HepG2 (cell line): Measurements from ENCODE around the gene MON1A. TPM values are rescaled to one million over a fixed set of nuclear protein-coding genes. Genes with fewer than 3 reads are reported as not detected.
A peak's percentile ranks its signal among the peaks of the same experiment; 100 is the strongest.

ENCODE experiments used
- ARHGAP35 ChIP-seq: sonication (generic); formaldehyde crosslinking; IDR thresholded peaks from 2 replicates; pipeline ENCODE4 v1.9.0; 2022; ENCODE audit warnings: mild to moderate bottlenecking, inconsistent platforms, moderate library complexity, missing genetic modification reagents, borderline replicate concordance
- BCL6 ChIP-seq: IDR thresholded peaks from 2 replicates; pipeline ENCODE4 v1.6.1; 2016; ENCODE audit warnings: missing genetic modification reagents, missing compliant biosample characterization
- CHD4 ChIP-seq: fragments of 200-600 bp; sonication (generic); IDR thresholded peaks from 2 replicates; pipeline ENCODE4 v1.7.0; 2017; ENCODE audit warnings: mild to moderate bottlenecking, low read length, borderline replicate concordance
- CREM ChIP-seq, 2 experiments: sonication (generic) in 1 of 2; formaldehyde crosslinking in 1 of 2; IDR thresholded peaks; 2 replicates each; pipeline versions ENCODE4 v1.4.0 to v1.6.1; 2016 to 2020; ENCODE audit warnings: antibody characterized with exemption in 1 of 2, mild to moderate bottlenecking in 1 of 2, missing genetic modification reagents in 1 of 2
- DRAP1 ChIP-seq: IDR thresholded peaks from 2 replicates; pipeline ENCODE4 v1.6.1; 2016; ENCODE audit warnings: missing genetic modification reagents, missing compliant biosample characterization
- FLYWCH1 ChIP-seq: sonication (generic); formaldehyde crosslinking; IDR thresholded peaks from 2 replicates; pipeline ENCODE4 v1.8.1; 2023; ENCODE audit warnings: mild to moderate bottlenecking, missing genetic modification reagents
- GATA4 ChIP-seq: sonication (generic); IDR thresholded peaks from 2 replicates; pipeline ENCODE4 v1.6.1; 2016; ENCODE audit warnings: antibody characterized with exemption, low read depth, borderline replicate concordance
- MEIS1 ChIP-seq: sonication (generic); formaldehyde crosslinking; IDR thresholded peaks from 2 replicates; pipeline ENCODE4 v1.9.0; 2021; ENCODE audit warnings: mild to moderate bottlenecking, missing genetic modification reagents, moderate library complexity, borderline replicate concordance
- NFYC ChIP-seq: IDR thresholded peaks from 2 replicates; pipeline ENCODE4 v1.6.1; 2016; ENCODE audit warnings: missing genetic modification reagents, missing compliant biosample characterization
- NR2F2 ChIP-seq: IDR thresholded peaks from 2 replicates; pipeline ENCODE4 v1.6.1; 2012; ENCODE audit warnings: low read depth, inconsistent platforms, borderline replicate concordance
- PCBP1 ChIP-seq: fragments of 200-400 bp; formaldehyde crosslinking; IDR thresholded peaks from 2 replicates; pipeline ENCODE4 v1.6.1; 2017; ENCODE audit warnings: mild to moderate bottlenecking, low read depth, low read length, borderline replicate concordance
- STAT5B ChIP-seq: sonication (generic); formaldehyde crosslinking; IDR thresholded peaks from 2 replicates; pipeline ENCODE4 v1.4.0; 2020; ENCODE audit warnings: missing genetic modification reagents
- TAF15 ChIP-seq: fragments of 200-400 bp; formaldehyde crosslinking; IDR thresholded peaks from one replicate; pipeline ENCODE4 v1.6.1; 2018; ENCODE audit warnings: mild to moderate bottlenecking, low read depth, low read length; ENCODE audit not compliant: poor library complexity, severe bottlenecking
- TFDP2 ChIP-seq: sonication (generic); formaldehyde crosslinking; IDR thresholded peaks from 2 replicates; pipeline ENCODE4 v1.4.0; 2020; ENCODE audit warnings: missing genetic modification reagents
- THRA ChIP-seq: sonication (generic); formaldehyde crosslinking; IDR thresholded peaks from 2 replicates; pipeline ENCODE4 v1.4.0; 2020; ENCODE audit warnings: missing genetic modification reagents, borderline replicate concordance
- USF2 ChIP-seq, 2 experiments: sonication (generic) in 1 of 2; formaldehyde crosslinking in 1 of 2; IDR thresholded peaks; 2 replicates each; pipeline versions ENCODE4 v1.5.1 to v1.6.1; 2011 to 2020; ENCODE audit warnings: borderline replicate concordance in 1 of 2, low read depth in 1 of 2, low read length in 1 of 2, mild to moderate bottlenecking in 1 of 2, missing genetic modification reagents in 1 of 2, moderate library complexity in 1 of 2
- YEATS4 ChIP-seq: sonication (generic); formaldehyde crosslinking; IDR thresholded peaks from 2 replicates; pipeline ENCODE4 v1.4.0; 2020; ENCODE audit warnings: missing genetic modification reagents, borderline replicate concordance
- ZFX ChIP-seq: sonication (generic); formaldehyde crosslinking; IDR thresholded peaks from 2 replicates; pipeline ENCODE4 v1.4.0; 2020; ENCODE audit warnings: mild to moderate bottlenecking, low read depth, missing genetic modification reagents, moderate library complexity
- ZMYM2 ChIP-seq: sonication (generic); formaldehyde crosslinking; IDR thresholded peaks from 2 replicates; pipeline ENCODE4 v1.8.0; 2022; ENCODE audit warnings: mild to moderate bottlenecking, missing genetic modification reagents
- ZNF333 ChIP-seq: sonication (generic); formaldehyde crosslinking; IDR thresholded peaks from 2 replicates; pipeline ENCODE4 v1.4.0; 2020; ENCODE audit warnings: mild to moderate bottlenecking, missing genetic modification reagents, borderline replicate concordance
- ZNF549 ChIP-seq: sonication (generic); formaldehyde crosslinking; IDR thresholded peaks from 2 replicates; pipeline ENCODE4 v1.5.0; 2020; ENCODE audit warnings: missing genetic modification reagents
- ZNF629 ChIP-seq: sonication (generic); formaldehyde crosslinking; conservative IDR thresholded peaks from 2 replicates; pipeline ENCODE4 v1.5.0; 2020; ENCODE audit warnings: missing genetic modification reagents
- ZNF710 ChIP-seq: sonication (generic); formaldehyde crosslinking; IDR thresholded peaks from 2 replicates; pipeline ENCODE4 v1.5.0; 2020; ENCODE audit warnings: mild to moderate bottlenecking, missing genetic modification reagents, borderline replicate concordance
- polyA plus RNA-seq, 8 experiments: library from polyadenylated mRNA; depleted of rRNA in 3 of 8; stranded (reverse) in 7 of 8; unstranded in 1 of 8; fragments of >200 nt; fragmentation: Illumina TruSeq in 4 of 8; extraction: Trizol in 4 of 8; gene quantifications; 2 replicates each; pipeline versions ENCODE4 v1.2.1 to v1.2.3, GENCODE V29; 2011 to 2016; ENCODE audit warnings: low read depth in 4 of 8, missing spikeins in 1 of 8, mixed read lengths in 1 of 8; ENCODE audit not compliant: insufficient read depth in 1 of 8
- total RNA-seq, 5 experiments: library from RNA; depleted of rRNA; stranded (reverse); fragments of >200 nt; fragmentation: Illumina TruSeq; extraction: Trizol; gene quantifications; 2 replicates each; pipeline ENCODE4 v1.2.3, GENCODE V29; 2016; ENCODE audit warnings: low read depth in 1 of 5

MON1A gene
- total and polyA plus RNA-seq, 2 of the 13 experiments (the other 11 are each of a cell fraction or from before 2014, with no cell fraction given): 4.6 to 9.0 TPM

- TF ChIP-seq DRAP1 (CRISPR knock-in tag): peak; percentile 34; the same call in 1 of the 2 replicates
- TF ChIP-seq CHD4: no peak
- no peak for TF ChIP-seq USF2 (IDR thresholded peaks at IDR 0.05; ENCODE audit: low read depth, low read length)
- TF ChIP-seq USF2 (CRISPR knock-in tag; IDR thresholded peaks at IDR 0.05; ENCODE audit: borderline replicate concordance): no peak
- peak; percentile 49; the same call in 1 of the 2 replicates for TF ChIP-seq ZNF710 (CRISPR knock-in tag)
- TF ChIP-seq STAT5B: no peak
- no peak for TF ChIP-seq TAF15
- 0 out of 2 replicates have a peak, but pooled peaks have one; percentile 18 for TF ChIP-seq BCL6 (CRISPR knock-in tag)
- TF ChIP-seq NR2F2: no peak
- no peak for TF ChIP-seq NFYC (CRISPR knock-in tag)
- no peak for TF ChIP-seq MEIS1 (CRISPR knock-in tag)
- TF ChIP-seq ZFX (CRISPR knock-in tag): peak; percentile 97
- no peak for TF ChIP-seq ZMYM2 (CRISPR knock-in tag)
- no peak for TF ChIP-seq ZNF549 (CRISPR knock-in tag)
- TF ChIP-seq PCBP1: no peak
- peak; percentile 62 for TF ChIP-seq THRA
- TF ChIP-seq ARHGAP35 (CRISPR knock-in tag): no peak
- TF ChIP-seq YEATS4 (CRISPR knock-in tag): peak; percentile 66; the same call in 1 of the 2 replicates
- TF ChIP-seq CREM (IDR thresholded peaks at IDR 0.05): no peak
- no peak for TF ChIP-seq CREM (CRISPR knock-in tag; IDR thresholded peaks at IDR 0.05)
- TF ChIP-seq TFDP2 (CRISPR knock-in tag): no peak
- no peak for TF ChIP-seq ZNF629 (CRISPR knock-in tag)
- no peak for TF ChIP-seq ZNF333 (CRISPR knock-in tag)
- no peak for TF ChIP-seq FLYWCH1 (CRISPR knock-in tag)
- no peak for TF ChIP-seq GATA4
Observed at GRCh38 chr3:49873623-49874022, 56.0 kb downstream of the MON1A start (continued).
